H1 (cell line): Measurements from ENCODE around the gene CCDC80. TPM values are rescaled to one million over a fixed set of nuclear protein-coding genes. Genes with fewer than 3 reads are reported as not detected.

ENCODE experiments used
- ATF3 ChIP-seq: IDR thresholded peaks from 2 replicates; pipeline ENCODE4 v1.6.1; 2011; ENCODE audit warnings: low read depth, mild to moderate bottlenecking, low read length; ENCODE audit not compliant: insufficient read depth
- BCL11A ChIP-seq, 2 experiments: IDR thresholded peaks; one replicate each; pipeline ENCODE4 v1.6.1; 2011; ENCODE audit warnings: low read depth in 2 of 2, low read length in 2 of 2, mild to moderate bottlenecking in 2 of 2
- BRCA1 ChIP-seq: IDR thresholded peaks from 2 replicates; pipeline ENCODE4 v1.6.1; 2012; ENCODE audit warnings: low read depth, low read length, improper control_type of control experiment
- CBX8 ChIP-seq: fragments of 300-800, 300-1000 bp; sonication (generic); IDR thresholded peaks from 2 replicates; pipeline ENCODE4 v1.7.1; 2016; ENCODE audit warnings: low read depth, low read length, borderline replicate concordance
- CEBPB ChIP-seq: IDR thresholded peaks from 2 replicates; pipeline ENCODE4 v1.6.1; 2012; ENCODE audit warnings: low read depth, low read length
- CREB1 ChIP-seq: IDR thresholded peaks from 2 replicates; pipeline ENCODE4 v1.6.1; 2012; ENCODE audit warnings: inconsistent platforms
- CTBP2 ChIP-seq: IDR thresholded peaks from 2 replicates; pipeline ENCODE4 v1.7.0; 2011; ENCODE audit warnings: borderline replicate concordance, mild to moderate bottlenecking, moderate library complexity, mixed read lengths, low read length; ENCODE audit not compliant: insufficient read depth, insufficient read length
- EGR1 ChIP-seq: IDR thresholded peaks from 2 replicates; pipeline ENCODE4 v1.6.1; 2011; ENCODE audit warnings: low read depth, low read length, borderline replicate concordance
- EZH2 ChIP-seq: fragments of 200-600 bp; sonication (generic); IDR thresholded peaks from 2 replicates; pipeline ENCODE4 v1.7.1; 2012; ENCODE audit warnings: low read depth, mild to moderate bottlenecking, moderate library complexity, low read length, inconsistent platforms; ENCODE audit not compliant: severe bottlenecking
- HDAC2 ChIP-seq, 2 experiments: fragments of 300-600 bp in 1 of 2; sonication (generic) in 1 of 2; IDR thresholded peaks; 2 replicates each; pipeline ENCODE4 v1.6.1; 2011 to 2012; ENCODE audit warnings: low read depth in 2 of 2, low read length in 2 of 2, mild to moderate bottlenecking in 2 of 2, moderate library complexity in 2 of 2, borderline replicate concordance in 1 of 2, inconsistent platforms in 1 of 2
- KDM4A ChIP-seq: IDR thresholded peaks from one replicate; pipeline ENCODE4 v1.7.1; 2012; ENCODE audit warnings: low read depth, mild to moderate bottlenecking, moderate library complexity, low read length, inconsistent platforms; ENCODE audit not compliant: severe bottlenecking
- NRF1 ChIP-seq: IDR thresholded peaks from 2 replicates; pipeline ENCODE4 v1.6.1; 2011; ENCODE audit warnings: mild to moderate bottlenecking, low read depth, low read length, improper control_type of control experiment
- RFX5 ChIP-seq: IDR thresholded peaks from 2 replicates; pipeline ENCODE4 v1.6.1; 2011; ENCODE audit warnings: low read depth, low read length, improper control_type of control experiment, borderline replicate concordance
- RXRA ChIP-seq: IDR thresholded peaks from 2 replicates; pipeline ENCODE4 v1.6.1; 2011; ENCODE audit warnings: low read depth, mild to moderate bottlenecking, low read length, moderate library complexity; ENCODE audit not compliant: insufficient read depth
- SIRT6 ChIP-seq: IDR thresholded peaks from one replicate; pipeline ENCODE4 v1.7.1; 2012; ENCODE audit warnings: low read length, inconsistent platforms
- SRF ChIP-seq: IDR thresholded peaks from 2 replicates; pipeline ENCODE4 v1.6.1; 2011; ENCODE audit warnings: mild to moderate bottlenecking, low read depth, low read length, moderate library complexity
- TAF7 ChIP-seq: optimal IDR thresholded peaks from 2 replicates; pipeline ENCODE3; 2011; ENCODE audit warnings: low read depth, mild to moderate bottlenecking, inconsistent platforms, low read length, moderate library complexity, borderline replicate concordance
- TBP ChIP-seq: IDR thresholded peaks from 2 replicates; pipeline ENCODE4 v1.6.1; 2011; ENCODE audit warnings: low read depth, low read length, improper control_type of control experiment
- TCF12 ChIP-seq: IDR thresholded peaks from 2 replicates; pipeline ENCODE4 v1.6.1; 2011; ENCODE audit warnings: low read depth, mild to moderate bottlenecking, low read length
- TEAD4 ChIP-seq: IDR thresholded peaks from 2 replicates; pipeline ENCODE4 v1.6.1; 2012; ENCODE audit warnings: low read depth, low read length, inconsistent platforms, mixed read lengths
- USF2 ChIP-seq: IDR thresholded peaks from 2 replicates; pipeline ENCODE4 v1.6.1; 2011; ENCODE audit warnings: low read length, improper control_type of control experiment
- YY1 ChIP-seq: IDR thresholded peaks from 2 replicates; pipeline ENCODE4 v1.6.1; 2011; ENCODE audit warnings: low read depth, mild to moderate bottlenecking, low read length
- ZNF274 ChIP-seq: IDR thresholded peaks from 2 replicates; pipeline ENCODE4 v1.7.0; 2012; ENCODE audit warnings: low read length, borderline replicate concordance; ENCODE audit errors: extremely low read depth
- polyA plus RNA-seq, 7 experiments: library from polyadenylated mRNA; depleted of rRNA in 3 of 7; stranded (reverse) in 5 of 7; unstranded in 2 of 7; fragments of >200 nt in 5 of 7; fragments of 200-250 nt in 2 of 7; gene quantifications; 1 replicate in 5 of 7; 2 replicates in 1 of 7; 4 replicates in 1 of 7; pipeline versions ENCODE4 v1.2.1 to v1.2.3, GENCODE V29; 2011 to 2013; ENCODE audit warnings: missing spikeins in 2 of 7, mixed read lengths in 2 of 7
- total RNA-seq: library from RNA; stranded (reverse); fragmentation: NEBNext Ultra II Directional; extraction: Animal tissue kit (Norgen Biotek cat#: 25700); gene quantifications from 2 replicates; pipeline ENCODE4 v1.2.1, GENCODE V29; 2021

CCDC80 gene
- total and polyA plus RNA-seq, 2 of the 8 experiments (the other 6 are each of a cell fraction or from before 2014, with no cell fraction given) = 1.1 to 12.9 TPM

- TF ChIP-seq NRF1 (peak; percentile 65), EZH2 (no peak), TCF12 (no peak), HDAC2 (IDR thresholded peaks at IDR 0.05; ENCODE audit: borderline replicate concordance in 1 of 2, low read depth in 2 of 2, low read length in 2 of 2) (no peak), ATF3 (peak; percentile 99), CREB1 (peak; percentile 68), EGR1 (peak; percentile 11; the same call in 1 of the 2 replicates), CBX8 (no peak), RFX5 (no peak), SRF (no peak), USF2 (peak; percentile 100), ZNF274 (no peak), TEAD4 (no peak; the same call in 1 of the 2 replicates), TBP (peak; percentile 78), BCL11A (IDR thresholded peaks at IDR 0.05; ENCODE audit: low read depth in 2 of 2, low read length in 2 of 2) (no peak), RXRA (no peak), SIRT6 (no peak), YY1 (no peak), CTBP2 (no peak), CEBPB (0 out of 2 replicates have a peak, but pooled peaks have one; percentile 12), TAF7 (peak; percentile 45), KDM4A (peak; percentile 89), BRCA1 (no peak)
These were observed 79.0 kb downstream of the CCDC80 start, which contains the start of the genes ATG3 and SLC35A5 (continued) for GRCh38 chr3:112561734-112562529.
